ENCODE data around the gene CHD9. TPM values are rescaled to one million over a fixed set of nuclear protein-coding genes. Genes with fewer than 3 reads are reported as not detected.

CHD9 gene
- total and polyA plus RNA-seq, 9 of the 15 experiments (the other 6 are each of a cell fraction or from before 2014, with no cell fraction given), result 29.0 to 69.3 (median 40.6) TPM

DNA sequence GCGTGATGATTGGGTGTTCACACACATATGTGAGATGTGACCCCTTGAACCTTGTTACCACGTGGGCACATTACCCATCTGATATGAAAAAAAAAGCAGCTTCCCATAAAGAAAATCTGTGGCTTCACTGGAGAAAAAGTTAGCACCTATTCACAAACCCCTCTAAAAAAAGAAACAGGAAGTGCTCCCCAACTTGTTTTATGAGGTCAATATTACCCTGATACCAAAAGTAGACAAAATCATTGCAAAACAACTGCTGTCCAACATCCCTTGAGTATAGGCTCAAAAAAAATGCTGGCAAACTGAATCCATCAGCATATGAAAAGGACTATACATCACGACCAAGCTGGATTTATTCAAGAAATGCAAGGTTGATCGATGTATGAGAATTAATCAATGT, 279.8 kb downstream of the CHD9 start:
- POLR2A ChIA-PET, result interaction anchor here (1.1 kb wide), 1 partner anchor 10 kb away, joined by 3 read pairs; no protein-coding TSS in a partner anchor
- WGBS (ENCODE audit: insufficient coverage, low coverage, missing lambda C conversion rate), result 4% methylated on average over 4 of the region's 4 CpGs
- no peaks in the 10 kb centered on the region for H3K4me1 ChIP-seq (replicated peaks in 1 of 2; ENCODE audit: control insufficient read depth in 2 of 2, insufficient read depth in 2 of 2, low read length in 2 of 2)
- no peaks in the 10 kb centered on the region for H4K20me1 ChIP-seq (replicated peaks; ENCODE audit: control insufficient read depth, insufficient read depth, low read length)
- in situ Hi-C loops (cut with MboI), result no loop called here
- H3K27me3 ChIP-seq (ENCODE audit: control insufficient read depth in 2 of 2, insufficient read depth in 2 of 2, low read length in 2 of 2), result no peaks in the 10 kb centered on the region; a peak in 2 of 5 replicates
- CTCF ChIA-PET (ENCODE audit: low intra/inter-chr PET ratio), result no interaction called here
- H3K79me2 ChIP-seq (ENCODE audit: control insufficient read depth, insufficient read depth, low read length), result no peaks in the 10 kb centered on the region
- FAIRE-seq (no peak), ATAC-seq (no peak), DNase-seq (ENCODE audit: extremely low read depth in 1 of 4, low spot score in 3 of 4) (no peak)
- no TSS peak for BruUV-seq (replicated peaks)
- H3K4me3 ChIP-seq, result no peak overlapping the region
- no peaks in the 10 kb centered on the region for H3K9me1 ChIP-seq (ENCODE audit: control insufficient read depth, insufficient read depth, low read length)
- H3K9me3 ChIP-seq (replicated peaks; ENCODE audit: control insufficient read depth, insufficient read depth, low read depth, low read length), result no peaks in the 10 kb centered on the region
- no peak overlapping the region for H3K9ac ChIP-seq (ENCODE audit: insufficient read depth in 1 of 2, low read depth in 2 of 2, low read length in 2 of 2)
- no peak overlapping the region for H2AFZ ChIP-seq (ENCODE audit: low read depth, low read length)
- no peak overlapping the region for H3K4me2 ChIP-seq (ENCODE audit: insufficient read depth, low read length)
- no peak for TF ChIP-seq YBX1 (IDR thresholded peaks at IDR 0.05)
- TF ChIP-seq MAZ (CRISPR knock-in tag; conservative IDR thresholded peaks at IDR 0.05 in 1 of 2, IDR thresholded peaks at IDR 0.05 in 1 of 2), result no peak
- TF ChIP-seq, protein P1, sequence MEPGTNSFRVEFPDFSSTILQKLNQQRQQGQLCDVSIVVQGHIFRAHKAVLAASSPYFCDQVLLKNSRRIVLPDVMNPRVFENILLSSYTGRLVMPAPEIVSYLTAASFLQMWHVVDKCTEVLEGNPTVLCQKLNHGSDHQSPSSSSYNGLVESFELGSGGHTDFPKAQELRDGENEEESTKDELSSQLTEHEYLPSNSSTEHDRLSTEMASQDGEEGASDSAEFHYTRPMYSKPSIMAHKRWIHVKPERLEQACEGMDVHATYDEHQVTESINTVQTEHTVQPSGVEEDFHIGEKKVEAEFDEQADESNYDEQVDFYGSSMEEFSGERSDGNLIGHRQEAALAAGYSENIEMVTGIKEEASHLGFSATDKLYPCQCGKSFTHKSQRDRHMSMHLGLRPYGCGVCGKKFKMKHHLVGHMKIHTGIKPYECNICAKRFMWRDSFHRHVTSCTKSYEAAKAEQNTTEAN (CRISPR knock-in tag; IDR thresholded peaks at IDR 0.05), result no peak
- TF ChIP-seq ZNF124 (CRISPR knock-in tag; IDR thresholded peaks at IDR 0.05), result no peak
- TF ChIP-seq, protein P2, sequence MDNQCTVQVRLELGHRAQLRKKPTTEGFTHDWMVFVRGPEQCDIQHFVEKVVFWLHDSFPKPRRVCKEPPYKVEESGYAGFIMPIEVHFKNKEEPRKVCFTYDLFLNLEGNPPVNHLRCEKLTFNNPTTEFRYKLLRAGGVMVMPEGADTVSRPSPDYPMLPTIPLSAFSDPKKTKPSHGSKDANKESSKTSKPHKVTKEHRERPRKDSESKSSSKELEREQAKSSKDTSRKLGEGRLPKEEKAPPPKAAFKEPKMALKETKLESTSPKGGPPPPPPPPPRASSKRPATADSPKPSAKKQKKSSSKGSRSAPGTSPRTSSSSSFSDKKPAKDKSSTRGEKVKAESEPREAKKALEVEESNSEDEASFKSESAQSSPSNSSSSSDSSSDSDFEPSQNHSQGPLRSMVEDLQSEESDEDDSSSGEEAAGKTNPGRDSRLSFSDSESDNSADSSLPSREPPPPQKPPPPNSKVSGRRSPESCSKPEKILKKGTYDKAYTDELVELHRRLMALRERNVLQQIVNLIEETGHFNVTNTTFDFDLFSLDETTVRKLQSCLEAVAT (IDR thresholded peaks at IDR 0.05), result no peak
- TF ChIP-seq FOXA1 (IDR thresholded peaks at IDR 0.05; ENCODE audit: borderline replicate concordance), result no peak
- no peak for TF ChIP-seq ZNF717 (CRISPR knock-in tag; IDR thresholded peaks at IDR 0.05)
- 0 out of 2 replicates have a peak, but pooled peaks have one; percentile 15 for TF ChIP-seq SPI1 (IDR thresholded peaks at IDR 0.05; ENCODE audit: borderline replicate concordance, low read depth, low read length)
- TF ChIP-seq, protein P3, sequence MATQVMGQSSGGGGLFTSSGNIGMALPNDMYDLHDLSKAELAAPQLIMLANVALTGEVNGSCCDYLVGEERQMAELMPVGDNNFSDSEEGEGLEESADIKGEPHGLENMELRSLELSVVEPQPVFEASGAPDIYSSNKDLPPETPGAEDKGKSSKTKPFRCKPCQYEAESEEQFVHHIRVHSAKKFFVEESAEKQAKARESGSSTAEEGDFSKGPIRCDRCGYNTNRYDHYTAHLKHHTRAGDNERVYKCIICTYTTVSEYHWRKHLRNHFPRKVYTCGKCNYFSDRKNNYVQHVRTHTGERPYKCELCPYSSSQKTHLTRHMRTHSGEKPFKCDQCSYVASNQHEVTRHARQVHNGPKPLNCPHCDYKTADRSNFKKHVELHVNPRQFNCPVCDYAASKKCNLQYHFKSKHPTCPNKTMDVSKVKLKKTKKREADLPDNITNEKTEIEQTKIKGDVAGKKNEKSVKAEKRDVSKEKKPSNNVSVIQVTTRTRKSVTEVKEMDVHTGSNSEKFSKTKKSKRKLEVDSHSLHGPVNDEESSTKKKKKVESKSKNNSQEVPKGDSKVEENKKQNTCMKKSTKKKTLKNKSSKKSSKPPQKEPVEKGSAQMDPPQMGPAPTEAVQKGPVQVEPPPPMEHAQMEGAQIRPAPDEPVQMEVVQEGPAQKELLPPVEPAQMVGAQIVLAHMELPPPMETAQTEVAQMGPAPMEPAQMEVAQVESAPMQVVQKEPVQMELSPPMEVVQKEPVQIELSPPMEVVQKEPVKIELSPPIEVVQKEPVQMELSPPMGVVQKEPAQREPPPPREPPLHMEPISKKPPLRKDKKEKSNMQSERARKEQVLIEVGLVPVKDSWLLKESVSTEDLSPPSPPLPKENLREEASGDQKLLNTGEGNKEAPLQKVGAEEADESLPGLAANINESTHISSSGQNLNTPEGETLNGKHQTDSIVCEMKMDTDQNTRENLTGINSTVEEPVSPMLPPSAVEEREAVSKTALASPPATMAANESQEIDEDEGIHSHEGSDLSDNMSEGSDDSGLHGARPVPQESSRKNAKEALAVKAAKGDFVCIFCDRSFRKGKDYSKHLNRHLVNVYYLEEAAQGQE (IDR thresholded peaks at IDR 0.05; ENCODE audit: borderline replicate concordance), result no peak
- TF ChIP-seq, protein P3 (CRISPR knock-in tag; IDR thresholded peaks at IDR 0.05; ENCODE audit: low read depth), result no peak
- H3K27ac ChIP-seq (ENCODE audit: extremely low read depth, low read depth, low read length), result no peak overlapping the region
- intact Hi-C loops (cut with micrococcal nuclease), result no loop called here
- no peaks in the 10 kb centered on the region for H3K36me3 ChIP-seq (ENCODE audit: control insufficient read depth, insufficient read depth, low read length)
